SK-N-MC (cell line): Measurements from ENCODE around the gene SMYD1.

Experiments
- EZH2 ChIP-seq: fragments of 200-600 bp; sonication (generic); IDR thresholded peaks from one replicate; pipeline ENCODE4 v1.6.1; 2017; ENCODE audit warnings: antibody characterized with exemption
- POLR2AphosphoS5 ChIP-seq: IDR thresholded peaks from 2 replicates; pipeline ENCODE4 v1.6.1; 2012; ENCODE audit warnings: mild to moderate bottlenecking, low read depth, low read length, borderline replicate concordance

GRCh38 chr2:88099798-88100488 is 32.3 kb downstream of the SMYD1 start:
- TF ChIP-seq POLR2AphosphoS5 = no peak
- no peak for TF ChIP-seq EZH2
